Measurements from ENCODE around the gene PKNOX2. TPM values are rescaled to one million over a fixed set of nuclear protein-coding genes. Genes with fewer than 3 reads are reported as not detected.

The PKNOX2 gene
- total RNA-seq, 1 experiment from 2014 or later = not detected

- DNase-seq = no peak
Observed at GRCh38 chr11:125233116-125233515, 68.6 kb downstream of the PKNOX2 start.

GRCh38 chr11:125233736-125234275 is 69.3 kb downstream of the PKNOX2 start:
- Mint-ChIP-seq H3K27me3 (ENCODE audit: unreplicated experiment) (peaks cover 92% of the 10 kb centered on the region), H3K27ac (ENCODE audit: unreplicated experiment) (no peak overlapping the region)

More at GRCh38 chr11:125233116-125233515, 68.6 kb downstream of the PKNOX2 start:
- TF ChIP-seq CTCF (IDR thresholded peaks at IDR 0.05; ENCODE audit: unreplicated experiment) = no peak
- no peak overlapping the region for H3K27ac Mint-ChIP-seq (ENCODE audit: unreplicated experiment)
- H3K9me3 Mint-ChIP-seq (ENCODE audit: low read depth, unreplicated experiment) = no peaks in the 10 kb centered on the region
- no TSS peak for BruUV-seq (replicated peaks)
- no peaks in the 10 kb centered on the region for H3K4me1 Mint-ChIP-seq (ENCODE audit: low read depth, unreplicated experiment)
- intact Hi-C loops (cut with micrococcal nuclease; ENCODE audit: unreplicated experiment) = no loop called here
- H3K27me3 Mint-ChIP-seq (ENCODE audit: unreplicated experiment) = peaks cover 95% of the 10 kb centered on the region
- H3K36me3 Mint-ChIP-seq (ENCODE audit: insufficient read depth, unreplicated experiment) = no peaks in the 10 kb centered on the region
- CTCF ChIA-PET = no interaction called here
- no peak overlapping the region for H3K4me3 Mint-ChIP-seq (ENCODE audit: low read depth, unreplicated experiment)

GRCh38 chr11:125235071-125235471 is 70.5 kb downstream of the PKNOX2 start:
- Mint-ChIP-seq H3K4me1 (ENCODE audit: low read depth, unreplicated experiment) (no peaks in the 10 kb centered on the region), H3K9me3 (ENCODE audit: low read depth, unreplicated experiment) (no peaks in the 10 kb centered on the region), H3K4me3 (ENCODE audit: low read depth, unreplicated experiment) (no peak overlapping the region), H3K27me3 (ENCODE audit: unreplicated experiment) (peaks cover 92% of the 10 kb centered on the region), H3K36me3 (ENCODE audit: insufficient read depth, unreplicated experiment) (no peaks in the 10 kb centered on the region), H3K27ac (ENCODE audit: unreplicated experiment) (no peak overlapping the region)
- no TSS peak for BruUV-seq (replicated peaks)
- TF ChIP-seq CTCF (IDR thresholded peaks at IDR 0.05; ENCODE audit: unreplicated experiment) = no peak
- intact Hi-C loops (cut with micrococcal nuclease; ENCODE audit: unreplicated experiment) = no loop called here
- CTCF ChIA-PET = interaction anchor here (0.5 to 0.6 kb wide), 2 partner anchors 58 to 65 kb away, joined by 4 to 8 read pairs; no protein-coding TSS in a partner anchor
- DNase-seq = no peak

More at GRCh38 chr11:125233736-125234275, 69.3 kb downstream of the PKNOX2 start:
- intact Hi-C loops (cut with micrococcal nuclease; ENCODE audit: unreplicated experiment) = no loop called here
- CTCF ChIA-PET = no interaction called here
- no TSS peak for BruUV-seq (replicated peaks)
- no peak for DNase-seq
- H3K36me3 Mint-ChIP-seq (ENCODE audit: insufficient read depth, unreplicated experiment) = no peaks in the 10 kb centered on the region
- no peaks in the 10 kb centered on the region for H3K9me3 Mint-ChIP-seq (ENCODE audit: low read depth, unreplicated experiment)
- H3K4me1 Mint-ChIP-seq (ENCODE audit: low read depth, unreplicated experiment) = no peaks in the 10 kb centered on the region
- H3K4me3 Mint-ChIP-seq (ENCODE audit: low read depth, unreplicated experiment) = no peak overlapping the region
- TF ChIP-seq CTCF (IDR thresholded peaks at IDR 0.05; ENCODE audit: unreplicated experiment) = no peak

- TF ChIP-seq CTCF (IDR thresholded peaks at IDR 0.05; ENCODE audit: unreplicated experiment) = no peak
- no peak for DNase-seq
- intact Hi-C loops (cut with micrococcal nuclease; ENCODE audit: unreplicated experiment) = no loop called here
- H3K4me3 Mint-ChIP-seq (ENCODE audit: low read depth, unreplicated experiment) = no peak overlapping the region
- H3K9me3 Mint-ChIP-seq (ENCODE audit: low read depth, unreplicated experiment) = no peaks in the 10 kb centered on the region
- BruUV-seq (replicated peaks) = no TSS peak
- no peak overlapping the region for H3K27ac Mint-ChIP-seq (ENCODE audit: unreplicated experiment)
- no peaks in the 10 kb centered on the region for H3K36me3 Mint-ChIP-seq (ENCODE audit: insufficient read depth, unreplicated experiment)
- CTCF ChIA-PET = no interaction called here
- H3K4me1 Mint-ChIP-seq (ENCODE audit: low read depth, unreplicated experiment) = no peaks in the 10 kb centered on the region
- H3K27me3 Mint-ChIP-seq (ENCODE audit: unreplicated experiment) = peaks cover 97% of the 10 kb centered on the region
Observed at GRCh38 chr11:125236072-125236825, 71.7 kb downstream of the PKNOX2 start.
